ENCODE results near the gene FHL1. TPM values are rescaled to one million over a fixed set of nuclear protein-coding genes. Genes with fewer than 3 reads are reported as not detected.
A peak's percentile ranks its signal among the peaks of the same experiment; 100 is the strongest.

The FHL1 gene
- total and polyA plus RNA-seq, 2 of the 4 experiments (the other 2 are of a cell fraction) = 69.4 to 72.9 TPM

- TF ChIP-seq CTCF (conservative IDR thresholded peaks at IDR 0.05; ENCODE audit: low read depth, low read length) = peak; percentile 13; the same call in 1 of the 2 replicates
These were observed 21.8 kb downstream of the FHL1 start (continued) for GRCh38 chrX:136168929-136169735.
